SH-SY5Y (cell line): Measurements from ENCODE around the gene MUC22.

Experiments
- GATA2 ChIP-seq: IDR thresholded peaks from 2 replicates; pipeline ENCODE4 v1.6.1; 2011; ENCODE audit warnings: mild to moderate bottlenecking, low read depth, low read length
- GATA3 ChIP-seq: IDR thresholded peaks from 2 replicates; pipeline ENCODE4 v1.6.1; 2011; ENCODE audit warnings: low read depth, mild to moderate bottlenecking, low read length, moderate library complexity

GRCh38 chr6:30988209-30988825 lies 22.0 kb upstream of the MUC22 start:
- TF ChIP-seq GATA2 = no peak
- no peak for TF ChIP-seq GATA3
